Spleen (tissue), 7 donors: Measurements from ENCODE around the gene LMAN1.

Experiments used
- CTCF ChIP-seq, 11 experiments: fragments of 200-600 bp in 7 of 11; fragments of 450-650 bp in 4 of 11; sonication (generic) in 4 of 11; IDR thresholded peaks in 8 of 11; conservative IDR thresholded peaks in 3 of 11; 1 replicate in 7 of 11; 2 replicates in 4 of 11; pipeline versions ENCODE4 v1.4.0 to v1.8.0; 2016 to 2021; ENCODE audit warnings: antibody characterized with exemption in 11 of 11, inconsistent platforms in 4 of 11, mild to moderate bottlenecking in 1 of 11
- POLR2A ChIP-seq, 3 donors: fragments of 450-650 bp; IDR thresholded peaks; one replicate each; pipeline ENCODE4 v1.5.1; 2017; ENCODE audit warnings: antibody characterized with exemption in 3 of 3, mild to moderate bottlenecking in 1 of 3
- donor health status: DM: no; HTN: no; CAD: no; lungs with moderate emphysema.
- donor health status: DM: no; HTN: no; CAD: no.
- donor health status: DM: no; HTN: no; CAD: no.

- TF ChIP-seq CTCF (IDR thresholded peaks at IDR 0.05 in 8 of 11, conservative IDR thresholded peaks at IDR 0.05 in 3 of 11) (no peak), POLR2A (IDR thresholded peaks at IDR 0.05) (no peak)
These were observed 35.0 kb downstream of the LMAN1 start for GRCh38 chr18:59323931-59324622.
